Suppressor macrophage (primary cell): ENCODE results near the gene ENDOU.
"Not testable (repeated sequence)": the region's sequence is repeated elsewhere in the genome, so short reads cannot be mapped to it uniquely, and the experiment has no call there.

ENCODE experiments used
- DNase-seq, 4 experiments: peaks; one replicate each; pipeline ENCODE4 v3.0.0-alpha.2; 2020 to 2022

ENDOU gene

GRCh38 chr12:47672068-47672467 lies 53.2 kb downstream of the ENDOU start:
- DNase-seq: no peak

GRCh38 chr12:47667935-47668334 lies 57.4 kb downstream of the ENDOU start:
- DNase-seq: not testable (repeated sequence)
